Measurements from ENCODE around the gene C22orf31. TPM values are rescaled to one million over a fixed set of nuclear protein-coding genes. Genes with fewer than 3 reads are reported as not detected.
"Not testable (repeated sequence)": the region's sequence is repeated elsewhere in the genome, so short reads cannot be mapped to it uniquely, and the experiment has no call there.

C22orf31 gene
- total RNA-seq, 5 donors from 2014 or later (not counting 1 experiment from before 2014, with no cell fraction given), result not detected

DNA sequence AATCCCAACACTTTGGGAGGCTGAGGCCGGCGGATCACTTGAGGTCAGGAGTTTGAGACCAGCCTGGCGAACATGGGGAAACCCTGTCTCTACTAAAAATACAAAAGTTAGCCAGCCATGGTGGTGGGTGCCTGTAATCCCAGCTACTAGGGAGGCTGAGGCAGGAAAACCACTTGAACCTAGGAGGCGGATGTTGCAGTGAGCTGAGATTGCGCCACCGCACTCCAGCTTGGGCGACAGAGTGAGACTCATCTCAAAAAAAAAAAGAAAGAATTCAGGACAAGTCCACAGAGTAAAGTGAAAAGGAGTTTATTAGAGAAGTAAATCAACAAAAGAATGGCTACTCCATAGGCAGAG is 21.9 kb upstream of the C22orf31 start:
- H3K4me3 ChIP-seq (ENCODE audit: control insufficient read depth in 1 of 2, extremely low read depth in 1 of 2, low read length in 1 of 2); ATAC-seq (replicated peaks in 1 of 4); H3K27ac Mint-ChIP-seq; H3K4me3 Mint-ChIP-seq; H3K4me1 Mint-ChIP-seq; H3K27ac ChIP-seq (ENCODE audit: low read length); H3K36me3 ChIP-seq (ENCODE audit: control insufficient read depth in 2 of 2, extremely low read depth in 1 of 2, insufficient read depth in 1 of 2, low read length in 1 of 2); H3K36me3 Mint-ChIP-seq; H3K4me1 ChIP-seq (ENCODE audit: control insufficient read depth in 1 of 2, extremely low read depth in 1 of 2, insufficient read depth in 2 of 2, low read length in 2 of 2); H3K9me3 ChIP-seq; DNase-seq; H3K9me3 Mint-ChIP-seq; CTCF ChIA-PET: not testable (repeated sequence)
- peaks cover 0 to 15% of the 10 kb centered on the region in 2 experiments for H3K27me3 ChIP-seq (replicated peaks in 1 of 2; ENCODE audit: control insufficient read depth in 2 of 2, extremely low read depth in 1 of 2, insufficient read depth in 2 of 2, low read length in 1 of 2)
- POLR2A ChIA-PET, result interaction anchor here in 1 of 2 donors (0.6 kb wide), 1 partner anchor 572 kb away, joined by 3 read pairs; no protein-coding TSS in a partner anchor
- 93% methylated on average over 5 of the region's 7 CpGs for WGBS (ENCODE audit: insufficient coverage)
- peaks cover 10 to 16% of the 10 kb centered on the region in 2 donors for H3K27me3 Mint-ChIP-seq

DNA sequence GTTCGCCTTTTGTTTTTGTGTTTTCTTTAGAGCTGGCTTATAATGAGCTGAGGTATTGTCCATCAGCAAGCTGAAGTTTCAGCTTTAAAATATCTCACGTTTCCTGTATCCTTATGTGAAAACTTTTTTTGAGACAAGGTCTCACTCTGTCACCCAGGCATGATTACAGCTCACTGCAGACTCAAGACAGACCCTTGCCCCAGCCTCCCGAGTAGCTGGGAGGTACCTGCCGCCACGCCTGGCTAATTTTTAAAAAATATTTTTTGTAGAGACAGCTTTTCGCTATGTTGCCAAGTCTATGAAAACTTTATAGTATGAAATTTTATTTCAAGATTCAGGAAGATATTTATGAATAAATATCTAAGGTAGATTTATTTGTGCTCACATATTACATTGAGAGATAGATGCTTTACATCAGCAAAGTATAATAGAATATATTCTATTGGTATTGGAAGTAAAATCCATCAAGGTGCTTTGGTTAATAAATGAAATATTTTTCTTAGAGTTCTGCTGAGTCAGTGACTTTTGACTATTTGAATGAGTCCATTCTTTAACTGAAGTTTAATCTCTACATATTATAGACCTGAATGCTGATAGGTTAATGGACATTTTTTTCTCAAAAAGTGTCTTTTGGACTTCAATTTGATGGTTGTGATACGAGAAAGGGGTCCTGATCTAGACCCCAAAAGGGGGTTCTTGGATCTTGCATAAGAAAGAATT is 21.4 kb upstream of the C22orf31 start:
- Histone ChIP-seq H3K9me3 (no peaks in the 10 kb centered on the region), H3K27ac (ENCODE audit: low read length) (no peak overlapping the region), H3K27me3 (replicated peaks in 1 of 2; ENCODE audit: control insufficient read depth in 2 of 2, extremely low read depth in 1 of 2, insufficient read depth in 2 of 2, low read length in 1 of 2) (peaks cover 0 to 18% of the 10 kb centered on the region in 2 experiments), H3K4me1 (ENCODE audit: control insufficient read depth in 1 of 2, extremely low read depth in 1 of 2, insufficient read depth in 2 of 2, low read length in 2 of 2) (no peaks in the 10 kb centered on the region), H3K36me3 (ENCODE audit: control insufficient read depth in 2 of 2, extremely low read depth in 1 of 2, insufficient read depth in 1 of 2, low read length in 1 of 2) (no peaks in the 10 kb centered on the region), H3K4me3 (ENCODE audit: control insufficient read depth in 1 of 2, extremely low read depth in 1 of 2, low read length in 1 of 2) (no peak overlapping the region)
- POLR2A ChIA-PET, result interaction anchor here in 1 of 2 donors (0.6 kb wide), 1 partner anchor 17 kb away, joined by 3 read pairs; no protein-coding TSS in a partner anchor
- Mint-ChIP-seq H3K4me3 (no peak overlapping the region), H3K9me3 (no peaks in the 10 kb centered on the region), H3K27me3 (peaks cover 10 to 17% of the 10 kb centered on the region in 2 donors), H3K36me3 (no peaks in the 10 kb centered on the region), H3K27ac (no peak overlapping the region), H3K4me1 (no peaks in the 10 kb centered on the region)
- CTCF ChIA-PET, result interaction anchor here in 1 of 2 donors (0.6 to 1.2 kb wide), 2 partner anchors 16 to 17 kb away, joined by 3 to 9 read pairs; no protein-coding TSS in a partner anchor
- 71% methylated on average over 1 of the region's 7 CpGs for WGBS (ENCODE audit: insufficient coverage)
- ATAC-seq (replicated peaks in 1 of 4) (no peak), DNase-seq (no peak)

DNA sequence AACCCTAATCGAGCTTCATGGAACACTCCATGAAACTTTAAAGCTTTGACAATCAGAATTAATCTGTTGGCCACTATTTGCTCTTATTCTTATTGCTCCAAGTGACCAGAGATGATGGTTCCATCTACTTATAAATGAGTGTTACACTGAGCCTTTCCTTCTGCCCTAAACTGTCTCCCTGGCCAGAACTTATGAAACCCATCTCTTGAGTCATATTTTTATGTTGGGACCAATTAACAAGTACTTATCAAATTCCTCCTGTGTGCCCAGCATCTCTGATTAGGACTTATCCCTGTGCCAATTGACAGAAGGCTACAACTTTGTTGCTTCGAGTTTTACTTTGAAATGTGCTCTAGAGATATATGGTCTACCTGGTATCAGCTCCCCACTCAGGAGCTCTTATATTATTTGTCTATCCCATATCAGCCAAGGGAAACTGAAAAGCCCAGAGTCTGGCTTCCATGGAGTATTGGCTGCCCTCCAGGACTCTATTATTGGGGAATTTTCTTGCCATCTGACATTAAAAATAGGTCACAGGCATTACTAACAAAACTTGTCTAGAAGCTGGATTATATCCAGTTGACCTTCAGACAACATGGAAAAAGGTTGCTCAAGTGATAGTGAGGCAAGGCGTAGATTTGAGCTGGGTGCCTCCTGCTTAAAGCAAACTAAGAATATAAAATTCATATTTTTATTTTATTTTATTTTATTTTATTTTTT is 20.0 kb upstream of the C22orf31 start:
- H3K27ac Mint-ChIP-seq, result no peak overlapping the region
- ChIA-PET POLR2A (no interaction called here), CTCF (interaction anchor here in 1 of 2 donors (1.2 kb wide), 1 partner anchor 16 kb away, joined by 3 read pairs; no protein-coding TSS in a partner anchor)
- peaks cover 13 to 24% of the 10 kb centered on the region in 2 donors for H3K27me3 Mint-ChIP-seq
- H3K9me3 ChIP-seq, result no peaks in the 10 kb centered on the region
- H3K36me3 ChIP-seq (ENCODE audit: control insufficient read depth in 2 of 2, extremely low read depth in 1 of 2, insufficient read depth in 1 of 2, low read length in 1 of 2), result no peaks in the 10 kb centered on the region
- no peak overlapping the region for H3K27ac ChIP-seq (ENCODE audit: low read length)
- no peaks in the 10 kb centered on the region for H3K9me3 Mint-ChIP-seq
- ATAC-seq (replicated peaks in 1 of 4) (no peak), DNase-seq (no peak)
- no peaks in the 10 kb centered on the region for H3K4me1 Mint-ChIP-seq
- H3K4me1 ChIP-seq (ENCODE audit: control insufficient read depth in 1 of 2, extremely low read depth in 1 of 2, insufficient read depth in 2 of 2, low read length in 2 of 2), result no peaks in the 10 kb centered on the region
- no peaks in the 10 kb centered on the region for H3K36me3 Mint-ChIP-seq
- H3K4me3 Mint-ChIP-seq, result no peak overlapping the region
- H3K4me3 ChIP-seq (ENCODE audit: control insufficient read depth in 1 of 2, extremely low read depth in 1 of 2, low read length in 1 of 2), result no peak overlapping the region
- WGBS (ENCODE audit: insufficient coverage), result no CpG with 5 or more reads among the region's 3 CpGs
- peaks cover 0 to 27% of the 10 kb centered on the region in 2 experiments for H3K27me3 ChIP-seq (replicated peaks in 1 of 2; ENCODE audit: control insufficient read depth in 2 of 2, extremely low read depth in 1 of 2, insufficient read depth in 2 of 2, low read length in 1 of 2)

DNA sequence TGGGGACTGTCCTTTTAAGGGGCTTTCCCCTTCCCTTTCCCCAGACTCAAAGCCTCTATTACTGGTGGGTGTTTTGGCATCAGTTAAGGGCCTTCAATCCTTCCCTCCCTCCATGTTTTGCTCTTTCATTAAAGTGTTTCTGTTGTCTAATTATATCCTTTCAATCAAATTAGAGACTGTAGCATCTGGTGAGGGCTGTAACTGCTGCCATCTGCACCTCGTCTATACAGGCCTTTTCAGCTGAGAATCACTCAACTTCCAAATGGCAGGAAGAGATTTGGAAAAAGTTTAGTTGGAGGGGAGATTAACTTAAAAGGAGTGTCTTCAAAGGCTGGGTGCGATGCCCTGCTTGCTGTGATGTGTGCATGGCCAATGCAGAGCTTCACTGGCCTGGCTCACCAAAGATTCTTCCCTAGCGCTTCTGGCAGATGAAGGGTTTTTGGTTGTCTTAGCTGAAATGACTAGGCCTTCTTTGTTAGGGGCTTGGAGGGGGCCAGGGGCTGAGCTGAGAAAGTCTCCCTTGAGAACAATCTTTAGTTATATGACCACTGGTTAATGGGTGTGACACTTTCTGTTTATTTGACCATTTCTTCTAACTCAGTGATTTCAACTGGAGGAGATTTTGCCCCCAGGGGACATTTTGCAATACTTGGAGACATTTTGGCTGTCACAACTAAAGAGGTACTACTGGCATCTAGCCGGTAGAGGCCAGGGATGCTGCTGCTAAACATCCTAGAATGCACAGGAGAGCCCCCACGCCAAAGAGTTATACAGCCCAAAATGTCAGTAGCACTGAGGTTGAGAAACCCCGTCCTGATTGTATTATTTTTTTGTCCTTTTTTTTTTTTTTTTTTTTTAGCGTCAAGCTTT is 18.7 kb upstream of the C22orf31 start:
- DNase-seq (no peak), ATAC-seq (replicated peaks in 1 of 4) (no peak)
- 80% methylated on average over 2 of the region's 7 CpGs for WGBS (ENCODE audit: insufficient coverage)
- Mint-ChIP-seq H3K4me3 (no peak overlapping the region), H3K36me3 (no peaks in the 10 kb centered on the region), H3K9me3 (no peaks in the 10 kb centered on the region), H3K27ac (no peak overlapping the region), H3K27me3 (peaks cover 22 to 31% of the 10 kb centered on the region in 2 donors), H3K4me1 (no peaks in the 10 kb centered on the region)
- H3K4me3 ChIP-seq (ENCODE audit: control insufficient read depth in 1 of 2, extremely low read depth in 1 of 2, low read length in 1 of 2), result no peak overlapping the region
- no peaks in the 10 kb centered on the region for H3K9me3 ChIP-seq
- CTCF ChIA-PET, result no interaction called here
- POLR2A ChIA-PET, result no interaction called here
- no peak overlapping the region for H3K27ac ChIP-seq (ENCODE audit: low read length)
- H3K36me3 ChIP-seq (ENCODE audit: control insufficient read depth in 2 of 2, extremely low read depth in 1 of 2, insufficient read depth in 1 of 2, low read length in 1 of 2), result no peaks in the 10 kb centered on the region
- no peaks in the 10 kb centered on the region for H3K4me1 ChIP-seq (ENCODE audit: control insufficient read depth in 1 of 2, extremely low read depth in 1 of 2, insufficient read depth in 2 of 2, low read length in 2 of 2)
- peaks cover 0 to 29% of the 10 kb centered on the region in 2 experiments for H3K27me3 ChIP-seq (replicated peaks in 1 of 2; ENCODE audit: control insufficient read depth in 2 of 2, extremely low read depth in 1 of 2, insufficient read depth in 2 of 2, low read length in 1 of 2)

DNA sequence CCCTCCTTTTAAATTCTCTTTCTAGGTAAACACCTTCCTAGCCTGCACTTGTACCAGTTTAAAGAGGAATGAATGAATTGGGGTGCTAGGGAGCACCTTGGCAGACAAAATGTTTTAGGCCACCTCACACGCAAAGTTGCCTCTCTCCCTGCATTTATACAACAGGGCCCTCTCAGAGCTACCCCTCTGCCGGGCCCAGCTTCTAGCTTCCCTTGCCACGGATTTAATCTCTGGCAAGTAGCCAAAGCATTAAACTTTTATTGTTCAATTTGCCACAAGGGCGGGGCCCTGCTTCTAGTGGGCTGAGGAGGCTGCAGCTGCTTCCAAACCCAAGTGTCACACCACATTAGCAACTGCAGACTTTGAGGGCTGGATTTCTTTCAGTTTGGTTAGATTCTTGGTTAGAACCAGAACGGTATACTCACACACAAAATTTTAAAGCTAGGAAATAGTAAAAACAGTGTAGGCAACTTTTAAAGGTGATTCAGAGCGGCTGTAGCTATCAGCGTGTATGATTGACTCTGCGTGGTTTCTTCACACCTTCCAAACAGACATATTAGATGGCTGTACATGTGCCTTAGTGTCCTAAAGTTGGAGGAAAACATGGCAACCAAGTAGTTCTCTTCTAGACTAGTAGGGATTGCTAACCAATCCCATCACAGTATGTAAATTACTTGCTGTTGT is 17.7 kb upstream of the C22orf31 start:
- ChIA-PET CTCF (interaction anchor here in 1 of 2 donors (0.6 kb wide), 1 partner anchor 277 kb away, joined by 5 read pairs; no protein-coding TSS in a partner anchor), POLR2A (no interaction called here)
- peaks cover 0 to under 1% of the 10 kb centered on the region in 2 experiments for H3K4me1 ChIP-seq (ENCODE audit: control insufficient read depth in 1 of 2, extremely low read depth in 1 of 2, insufficient read depth in 2 of 2, low read length in 2 of 2)
- H3K27me3 ChIP-seq (replicated peaks in 1 of 2; ENCODE audit: control insufficient read depth in 2 of 2, extremely low read depth in 1 of 2, insufficient read depth in 2 of 2, low read length in 1 of 2), result peaks cover 0 to 36% of the 10 kb centered on the region in 2 experiments
- peak in 2 of 35 experiments; percentile 21 to 25 for DNase-seq
- Mint-ChIP-seq H3K27ac (no peak overlapping the region), H3K36me3 (no peaks in the 10 kb centered on the region), H3K4me3 (no peak overlapping the region), H3K4me1 (peaks cover under 1 to 3% (median under 1%) of the 10 kb centered on the region in 3 donors), H3K9me3 (no peaks in the 10 kb centered on the region), H3K27me3 (peaks cover 26 to 40% of the 10 kb centered on the region in 2 donors)
- H3K27ac ChIP-seq (ENCODE audit: low read length), result no peak overlapping the region
- H3K4me3 ChIP-seq (ENCODE audit: control insufficient read depth in 1 of 2, extremely low read depth in 1 of 2, low read length in 1 of 2), result no peak overlapping the region
- no peak for ATAC-seq (replicated peaks in 1 of 4)
- H3K36me3 ChIP-seq (ENCODE audit: control insufficient read depth in 2 of 2, extremely low read depth in 1 of 2, insufficient read depth in 1 of 2, low read length in 1 of 2), result no peaks in the 10 kb centered on the region
- WGBS (ENCODE audit: insufficient coverage), result 37% methylated on average over 4 of the region's 8 CpGs
- H3K9me3 ChIP-seq, result no peaks in the 10 kb centered on the region
